Tibial artery (tissue), 4 donors: Measurements from ENCODE around the gene NR4A3.
"Not testable (repeated sequence)": the region's sequence is repeated elsewhere in the genome, so short reads cannot be mapped to it uniquely, and the experiment has no call there.

Source experiments
- DNase-seq, 2 donors: peaks; one replicate each; pipeline ENCODE4 v3.0.0-alpha.2; 2019
- H3K27ac ChIP-seq, 2 donors: fragments of 200-600 bp; sonication (generic) in 1 of 2; 1 replicate in 1 of 2; 2 replicates in 1 of 2; pipeline ENCODE4 v1.5.1; 2018 to 2019; ENCODE audit warnings: mild to moderate bottlenecking in 1 of 2
- H3K27me3 ChIP-seq, 2 donors: fragments of 200-600 bp; sonication (generic) in 1 of 2; one replicate each; pipeline versions ENCODE4 v1.5.1 to v1.6.0; 2016 to 2019
- H3K36me3 ChIP-seq, 3 donors: fragments of 200-600 bp; sonication (generic) in 2 of 3; one replicate each; pipeline ENCODE4 v1.5.1; 2016 to 2019; ENCODE audit warnings: mild to moderate bottlenecking in 2 of 3
- H3K4me1 ChIP-seq, 4 donors: fragments of 200-600 bp; sonication (generic) in 2 of 4; 1 replicate in 3 of 4; 2 replicates in 1 of 4; pipeline ENCODE4 v1.5.1; 2016 to 2019
- H3K4me3 ChIP-seq, 2 donors: fragments of 200-600 bp; sonication (generic) in 1 of 2; 1 replicate in 1 of 2; 2 replicates in 1 of 2; pipeline ENCODE4 v1.5.1; 2018 to 2019; ENCODE audit warnings: mild to moderate bottlenecking in 2 of 2
- H3K9me3 ChIP-seq, 3 donors: fragments of 200-600 bp; sonication (generic) in 1 of 3; one replicate each; pipeline ENCODE4 v1.5.1; 2016 to 2019
- intact Hi-C: fragments of 100-400 bp; cut with DNase I; formaldehyde crosslinking; loops from one replicate; pipeline ENCODE4 v1.15.0; 2023; ENCODE audit warnings: low total_unique reads
- TF ChIP-seq, protein P1 (sequence below), 2 experiments: fragments of 200-600 bp in 1 of 2; fragments of 450-650 bp in 1 of 2; IDR thresholded peaks; one replicate each; pipeline ENCODE4 v1.5.1; 2017 to 2019; ENCODE audit warnings: antibody characterized with exemption in 2 of 2, mild to moderate bottlenecking in 1 of 2, moderate library complexity in 1 of 2

Gene NR4A3

DNA sequence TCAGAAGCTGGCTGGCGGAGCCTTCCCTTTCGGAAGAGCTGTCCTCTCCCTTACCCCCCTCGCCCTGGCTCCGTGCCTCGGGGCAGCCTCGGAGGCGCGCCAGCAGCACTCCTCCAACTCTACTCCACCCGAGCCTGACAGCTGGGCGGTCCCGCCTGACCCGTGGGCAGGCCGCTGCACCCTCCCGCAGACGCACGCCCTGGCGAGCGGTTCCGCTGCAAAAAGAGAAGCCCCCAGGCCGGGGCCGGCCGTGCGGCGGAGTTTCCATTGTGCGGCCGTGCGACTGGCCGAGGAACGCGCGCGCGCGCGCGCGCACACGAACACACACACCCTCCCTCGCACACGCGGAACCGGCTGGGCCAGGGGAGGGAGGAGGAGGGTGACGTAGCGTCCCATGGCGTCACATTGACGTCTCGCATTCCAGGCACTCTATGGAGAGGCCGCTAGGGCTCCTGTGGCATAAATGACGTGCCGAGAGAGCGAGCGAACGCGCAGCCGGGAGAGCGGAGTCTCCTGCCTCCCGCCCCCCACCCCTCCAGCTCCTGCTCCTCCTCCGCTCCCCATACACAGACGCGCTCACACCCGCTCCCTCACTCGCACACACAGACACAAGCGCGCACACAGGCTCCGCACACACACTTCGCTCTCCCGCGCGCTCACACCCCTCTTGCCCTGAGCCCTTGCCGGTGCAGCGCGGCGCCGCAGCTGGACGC lies at the start of gene NR4A3:
TSS of gene NR4A3 (plus strand) at position 490 of the 713 bp plus-strand sequence. CDS start 6,158 bp downstream, outside the sequence.
- DNase-seq: peak; percentile 93 to 98
- intact Hi-C loops: loop anchor here (5.0 to 10.0 kb wide), 2 partner anchors 83 to 281 kb away; partner anchors contain the start of gene STX17
- Histone ChIP-seq H3K36me3 (no peaks in the 10 kb centered on the region), H3K4me3 (peak within 1 kb of the TSS; percentile 87 to 91), H3K4me1 (peaks cover 0 to 28% (median 14%) of the 10 kb centered on the region in 4 donors), H3K9me3 (no peaks in the 10 kb centered on the region), H3K27me3 (no peaks in the 10 kb centered on the region), H3K27ac (peak within 1 kb of the TSS; percentile 99)
- TF ChIP-seq, protein P1, sequence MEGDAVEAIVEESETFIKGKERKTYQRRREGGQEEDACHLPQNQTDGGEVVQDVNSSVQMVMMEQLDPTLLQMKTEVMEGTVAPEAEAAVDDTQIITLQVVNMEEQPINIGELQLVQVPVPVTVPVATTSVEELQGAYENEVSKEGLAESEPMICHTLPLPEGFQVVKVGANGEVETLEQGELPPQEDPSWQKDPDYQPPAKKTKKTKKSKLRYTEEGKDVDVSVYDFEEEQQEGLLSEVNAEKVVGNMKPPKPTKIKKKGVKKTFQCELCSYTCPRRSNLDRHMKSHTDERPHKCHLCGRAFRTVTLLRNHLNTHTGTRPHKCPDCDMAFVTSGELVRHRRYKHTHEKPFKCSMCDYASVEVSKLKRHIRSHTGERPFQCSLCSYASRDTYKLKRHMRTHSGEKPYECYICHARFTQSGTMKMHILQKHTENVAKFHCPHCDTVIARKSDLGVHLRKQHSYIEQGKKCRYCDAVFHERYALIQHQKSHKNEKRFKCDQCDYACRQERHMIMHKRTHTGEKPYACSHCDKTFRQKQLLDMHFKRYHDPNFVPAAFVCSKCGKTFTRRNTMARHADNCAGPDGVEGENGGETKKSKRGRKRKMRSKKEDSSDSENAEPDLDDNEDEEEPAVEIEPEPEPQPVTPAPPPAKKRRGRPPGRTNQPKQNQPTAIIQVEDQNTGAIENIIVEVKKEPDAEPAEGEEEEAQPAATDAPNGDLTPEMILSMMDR (IDR thresholded peaks at IDR 0.05): peak; percentile 43 to 59

DNA sequence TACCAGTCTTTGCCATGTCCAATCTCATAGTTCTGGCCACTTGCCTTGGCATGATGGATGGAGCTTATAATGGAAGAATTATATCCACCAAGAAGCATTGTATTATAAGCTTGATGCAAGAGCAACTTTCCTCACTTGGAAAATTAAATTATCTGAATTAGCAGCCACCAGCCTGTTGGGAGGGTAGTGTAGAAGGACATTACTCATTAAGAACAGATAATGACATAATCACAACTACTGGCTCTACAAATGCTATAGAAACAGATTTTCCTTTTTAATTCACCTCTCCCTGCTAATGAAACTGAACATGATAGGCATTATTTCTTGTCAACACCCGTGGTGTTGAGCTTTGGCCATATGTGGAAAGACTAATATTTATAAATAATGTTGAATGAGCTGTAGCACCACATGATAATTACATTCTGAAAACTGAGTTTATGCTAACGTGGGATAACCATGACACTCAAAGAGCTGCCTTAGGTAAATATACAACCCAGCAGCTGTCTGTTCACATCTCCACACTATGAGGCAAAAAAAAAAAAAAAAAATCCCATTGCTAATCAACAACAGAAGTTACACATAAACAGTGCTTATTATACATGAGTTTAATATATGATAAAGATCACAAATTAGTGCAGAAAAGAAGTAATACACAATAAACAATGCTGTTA lies 48.1 kb upstream of the NR4A3 start:
- Histone ChIP-seq H3K4me1 (no peaks in the 10 kb centered on the region), H3K9me3 (no peaks in the 10 kb centered on the region), H3K27me3 (no peaks in the 10 kb centered on the region), H3K27ac (no peak overlapping the region), H3K36me3 (no peaks in the 10 kb centered on the region), H3K4me3 (no peak overlapping the region)
- intact Hi-C loops: no loop called here
- DNase-seq: no peak
- TF ChIP-seq, protein P1 (IDR thresholded peaks at IDR 0.05): no peak

DNA sequence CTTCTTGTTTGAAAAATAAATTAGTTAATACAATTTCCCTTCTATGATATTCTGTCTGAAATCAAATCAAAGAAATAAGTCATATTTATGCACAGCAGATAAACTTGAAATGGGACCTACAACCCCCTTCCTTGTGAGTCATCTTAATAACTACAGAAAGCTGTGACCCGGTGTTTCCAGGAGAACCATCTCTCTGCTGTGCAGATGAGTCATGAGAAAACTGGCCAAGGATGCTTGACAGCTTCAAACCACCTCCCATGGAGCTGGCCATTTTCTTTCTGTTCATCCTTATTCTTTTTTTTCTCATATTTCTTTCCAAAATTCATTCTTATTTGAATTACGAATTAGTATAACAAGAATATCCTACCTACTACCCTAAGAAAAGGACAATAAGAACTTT lies 43.4 kb upstream of the NR4A3 start:
- TF ChIP-seq, protein P1 (IDR thresholded peaks at IDR 0.05): no peak
- intact Hi-C loops: no loop called here
- no peaks in the 10 kb centered on the region for H3K4me1 ChIP-seq
- H3K27me3 ChIP-seq: no peaks in the 10 kb centered on the region
- no peak for DNase-seq
- no peak overlapping the region for H3K4me3 ChIP-seq
- no peaks in the 10 kb centered on the region for H3K9me3 ChIP-seq
- no peak overlapping the region for H3K27ac ChIP-seq
- no peaks in the 10 kb centered on the region for H3K36me3 ChIP-seq

DNA sequence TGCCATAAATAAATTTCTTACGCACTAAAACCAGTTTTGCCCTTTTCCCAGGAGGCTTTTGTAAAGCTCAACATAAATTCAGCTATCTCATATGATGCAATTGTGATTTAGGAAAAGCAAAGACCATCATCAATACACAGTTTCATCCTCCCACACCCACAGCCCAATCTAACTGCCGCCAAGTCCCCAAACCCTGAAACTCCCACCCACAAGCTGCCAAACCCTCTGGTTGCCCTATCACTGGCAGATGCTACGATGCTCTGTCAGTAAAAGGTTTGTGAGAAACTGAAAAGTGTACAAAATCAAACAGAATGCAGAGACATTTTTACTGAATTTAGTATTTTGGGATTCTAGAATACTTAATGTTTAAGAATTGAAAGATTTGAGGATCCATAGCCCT lies 42.8 kb upstream of the NR4A3 start:
- Histone ChIP-seq H3K27me3 (no peaks in the 10 kb centered on the region), H3K36me3 (no peaks in the 10 kb centered on the region), H3K9me3 (no peaks in the 10 kb centered on the region), H3K4me3 (no peak overlapping the region), H3K4me1 (no peaks in the 10 kb centered on the region), H3K27ac (no peak overlapping the region)
- intact Hi-C loops: no loop called here
- no peak for DNase-seq
- TF ChIP-seq, protein P1 (IDR thresholded peaks at IDR 0.05): no peak

DNA sequence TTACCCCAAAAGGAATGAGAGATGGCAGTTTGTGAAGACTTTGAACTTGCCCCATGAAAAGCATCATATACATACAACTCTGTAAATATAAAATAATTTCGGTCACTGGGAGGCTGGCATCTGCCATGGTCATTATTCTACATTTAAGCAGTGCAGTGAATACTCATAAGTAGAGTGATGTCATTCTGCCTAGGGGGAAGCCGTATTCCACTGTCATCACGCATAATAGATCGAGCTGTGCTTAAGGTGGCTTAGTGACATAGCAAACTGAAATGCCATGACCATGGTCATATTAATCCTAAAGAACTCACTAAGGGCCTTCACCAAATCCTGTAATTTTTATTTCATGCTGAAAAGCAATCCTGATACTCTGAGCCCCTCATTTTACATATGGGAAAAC lies 42.4 kb upstream of the NR4A3 start:
- Histone ChIP-seq H3K27ac (no peak overlapping the region), H3K36me3 (no peaks in the 10 kb centered on the region), H3K9me3 (no peaks in the 10 kb centered on the region), H3K27me3 (no peaks in the 10 kb centered on the region), H3K4me1 (no peaks in the 10 kb centered on the region), H3K4me3 (no peak overlapping the region)
- intact Hi-C loops: no loop called here
- TF ChIP-seq, protein P1 (IDR thresholded peaks at IDR 0.05): no peak
- DNase-seq: no peak

DNA sequence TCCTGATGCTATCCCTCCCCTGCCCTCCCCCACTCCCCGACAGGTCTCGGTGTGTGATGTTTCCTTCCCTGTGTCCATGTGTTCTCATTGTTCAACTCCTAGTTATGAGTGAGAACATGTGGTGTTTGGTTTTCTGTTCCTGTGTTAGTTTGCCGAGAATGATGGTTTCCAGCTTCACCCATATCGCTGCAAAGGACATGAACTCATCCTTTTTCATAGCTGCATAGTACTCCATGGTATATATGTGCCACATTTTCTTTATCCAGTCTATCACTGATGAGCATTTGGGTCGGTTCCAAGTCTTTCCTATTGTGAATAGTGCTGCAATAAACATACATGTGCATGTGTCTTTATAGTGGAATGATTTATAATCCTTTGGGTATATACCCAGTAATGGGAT lies 39.3 kb upstream of the NR4A3 start:
- intact Hi-C loops: not testable (repeated sequence)

More for the DNA sequence above, 39.3 kb upstream of the NR4A3 start:
- H3K27ac ChIP-seq, H3K4me3 ChIP-seq, H3K36me3 ChIP-seq, H3K27me3 ChIP-seq, H3K9me3 ChIP-seq, H3K4me1 ChIP-seq, DNase-seq: not testable (repeated sequence)
